GM23338 (cell line): ENCODE data around the gene RPL39L. TPM values are rescaled to one million over a fixed set of nuclear protein-coding genes. Genes with fewer than 3 reads are reported as not detected.

Experiments used
- ATAC-seq: fragments of 200-7000 bp; cut with Tn5 transposase; 3 replicates; pipeline ENCODE4 v1.9.1; 2020
- DNase-seq: peaks from one replicate; pipeline ENCODE4 v3.0.0-alpha.2; 2015; ENCODE audit warnings: low spot score
- H2AFZ ChIP-seq: fragments of 200-600 bp; sonication (generic); 2 replicates; pipeline ENCODE4 v1.8.0; 2016; ENCODE audit warnings: antibody characterized with exemption, mild to moderate bottlenecking, moderate library complexity
- H3F3A ChIP-seq: fragments of 200-600 bp; sonication (generic); replicated peaks from 2 replicates; pipeline ENCODE4 v1.8.0; 2017; ENCODE audit warnings: antibody characterized with exemption, mixed run types, low read depth
- H3K27ac ChIP-seq: fragments of 200-600 bp; sonication (generic); 2 replicates; pipeline ENCODE4 v1.6.1; 2016; ENCODE audit warnings: low read depth
- H3K27me3 ChIP-seq: fragments of 200-600 bp; sonication (generic); 2 replicates; pipeline ENCODE4 v1.8.0; 2016; ENCODE audit warnings: mild to moderate bottlenecking, mixed run types, moderate library complexity; ENCODE audit not compliant: insufficient read depth
- H3K36me3 ChIP-seq: fragments of 200-600 bp; sonication (generic); 2 replicates; pipeline ENCODE4 v1.8.0; 2016; ENCODE audit warnings: mild to moderate bottlenecking; ENCODE audit not compliant: insufficient read depth
- H3K4me1 ChIP-seq: fragments of 200-600 bp; sonication (generic); 2 replicates; pipeline ENCODE4 v1.8.0; 2016; ENCODE audit warnings: mild to moderate bottlenecking, moderate library complexity; ENCODE audit not compliant: insufficient read depth
- H3K4me2 ChIP-seq: fragments of 200-600 bp; sonication (generic); 2 replicates; pipeline ENCODE4 v1.7.1; 2017; ENCODE audit warnings: mixed run types
- H3K4me3 ChIP-seq: fragments of 200-600 bp; sonication (generic); 2 replicates; pipeline ENCODE4 v1.6.1; 2016; ENCODE audit warnings: mixed run types
- H3K79me2 ChIP-seq: fragments of 200-600 bp; sonication (generic); replicated peaks from 2 replicates; pipeline ENCODE4 v1.8.0; 2017; ENCODE audit warnings: mild to moderate bottlenecking; ENCODE audit not compliant: insufficient read depth
- H3K9me2 ChIP-seq: fragments of 200-600 bp; sonication (generic); 2 replicates; pipeline ENCODE4 v1.8.0; 2017; ENCODE audit not compliant: insufficient read depth
- H4K20me1 ChIP-seq: fragments of 200-600 bp; sonication (generic); replicated peaks from 2 replicates; pipeline ENCODE4 v1.8.0; 2017; ENCODE audit warnings: mild to moderate bottlenecking; ENCODE audit not compliant: insufficient read depth
- H3K27ac Mint-ChIP-seq: 2 replicates; pipeline ENCODE4 v1.8.0; 2020; ENCODE audit warnings: inconsistent platforms, mild to moderate bottlenecking, moderate library complexity, mixed read lengths
- H3K27me3 Mint-ChIP-seq: 3 replicates; pipeline ENCODE4 v1.8.0; 2022; ENCODE audit warnings: low read depth, mild to moderate bottlenecking, moderate library complexity, mixed read lengths, inconsistent platforms; ENCODE audit not compliant: insufficient read depth, poor library complexity
- H3K36me3 Mint-ChIP-seq: 3 replicates; pipeline ENCODE4 v1.8.0; 2021; ENCODE audit warnings: low read depth, mild to moderate bottlenecking, inconsistent platforms, moderate library complexity, mixed read lengths
- H3K4me1 Mint-ChIP-seq: 3 replicates; pipeline ENCODE4 v1.8.0; 2020; ENCODE audit warnings: mild to moderate bottlenecking, inconsistent platforms, mixed read lengths
- H3K4me3 Mint-ChIP-seq: 3 replicates; pipeline ENCODE4 v1.8.0; 2021; ENCODE audit warnings: moderate library complexity, mild to moderate bottlenecking, inconsistent platforms, mixed read lengths
- H3K9me3 Mint-ChIP-seq: 3 replicates; pipeline ENCODE4 v1.8.0; 2020; ENCODE audit warnings: moderate library complexity, mild to moderate bottlenecking, inconsistent platforms, mixed read lengths
- CREB1 ChIP-seq: fragments of 250-450 bp; sonication (Bioruptor Pico); IDR thresholded peaks from 2 replicates; pipeline ENCODE4 v1.5.0; 2020; ENCODE audit warnings: low read depth, mild to moderate bottlenecking, moderate library complexity
- EZH2 ChIP-seq: fragments of 200-600 bp; sonication (generic); IDR thresholded peaks from one replicate; pipeline ENCODE4 v1.8.0; 2017; ENCODE audit warnings: antibody characterized with exemption, mild to moderate bottlenecking, low read depth; ENCODE audit not compliant: unreplicated experiment
- EZH2phosphoT487 ChIP-seq: fragments of 200-600 bp; sonication (generic); IDR thresholded peaks from one replicate; pipeline ENCODE4 v1.8.1; 2018; ENCODE audit warnings: antibody characterized with exemption; ENCODE audit not compliant: unreplicated experiment
- POLR2AphosphoS5 ChIP-seq: IDR thresholded peaks from 2 replicates; pipeline ENCODE4 v1.6.1; 2016; ENCODE audit warnings: antibody characterized with exemption, low read depth
- STAT1 ChIP-seq: IDR thresholded peaks from one replicate; pipeline ENCODE4 v1.6.1; 2016; ENCODE audit warnings: antibody characterized with exemption; ENCODE audit not compliant: unreplicated experiment
- ZNF114 ChIP-seq: fragments of 250-450 bp; sonication (Bioruptor Pico); IDR thresholded peaks from 2 replicates; pipeline ENCODE4 v1.5.0; 2020; ENCODE audit warnings: mild to moderate bottlenecking, moderate library complexity
- ZNF331 ChIP-seq: fragments of 250-450 bp; sonication (Bioruptor Pico); IDR thresholded peaks from 2 replicates; pipeline ENCODE4 v1.5.0; 2020; ENCODE audit warnings: low read depth, mild to moderate bottlenecking, moderate library complexity
- polyA plus RNA-seq: library from polyadenylated mRNA; unstranded; fragments of >200 nt; fragmentation: Nextera tagmentation; extraction: Ambion mirVana; gene quantifications from 2 replicates; pipeline ENCODE4 v1.2.1, GENCODE V29; 2016
- total RNA-seq: library from RNA; depleted of rRNA; stranded (reverse); fragments of >200 nt; shearing (Covaris generic); gene quantifications from 2 replicates; pipeline ENCODE4 v1.2.3, GENCODE V29; 2014
- TF ChIP-seq, protein P1 (sequence below): IDR thresholded peaks from 2 replicates; pipeline ENCODE4 v1.6.1; 2016; ENCODE audit warnings: antibody characterized with exemption
- TF ChIP-seq, protein P2 (sequence below): fragments of 250-450 bp; sonication (Bioruptor Pico); IDR thresholded peaks from 2 replicates; pipeline ENCODE4 v1.5.0; 2020; ENCODE audit warnings: mild to moderate bottlenecking, moderate library complexity
- TF ChIP-seq, protein P3 (sequence below), 2 experiments: fragments of 200-600 bp in 1 of 2; sonication (generic) in 1 of 2; conservative IDR thresholded peaks; 2 replicates each; pipeline versions ENCODE4 v1.5.1 to v1.6.1; 2016 to 2017; ENCODE audit warnings: antibody characterized with exemption in 2 of 2, low read depth in 2 of 2, mild to moderate bottlenecking in 2 of 2, moderate library complexity in 1 of 2

RPL39L gene
- total and polyA plus RNA-seq, 2 experiments from 2014 or later = 70.6 to 155 TPM

DNA sequence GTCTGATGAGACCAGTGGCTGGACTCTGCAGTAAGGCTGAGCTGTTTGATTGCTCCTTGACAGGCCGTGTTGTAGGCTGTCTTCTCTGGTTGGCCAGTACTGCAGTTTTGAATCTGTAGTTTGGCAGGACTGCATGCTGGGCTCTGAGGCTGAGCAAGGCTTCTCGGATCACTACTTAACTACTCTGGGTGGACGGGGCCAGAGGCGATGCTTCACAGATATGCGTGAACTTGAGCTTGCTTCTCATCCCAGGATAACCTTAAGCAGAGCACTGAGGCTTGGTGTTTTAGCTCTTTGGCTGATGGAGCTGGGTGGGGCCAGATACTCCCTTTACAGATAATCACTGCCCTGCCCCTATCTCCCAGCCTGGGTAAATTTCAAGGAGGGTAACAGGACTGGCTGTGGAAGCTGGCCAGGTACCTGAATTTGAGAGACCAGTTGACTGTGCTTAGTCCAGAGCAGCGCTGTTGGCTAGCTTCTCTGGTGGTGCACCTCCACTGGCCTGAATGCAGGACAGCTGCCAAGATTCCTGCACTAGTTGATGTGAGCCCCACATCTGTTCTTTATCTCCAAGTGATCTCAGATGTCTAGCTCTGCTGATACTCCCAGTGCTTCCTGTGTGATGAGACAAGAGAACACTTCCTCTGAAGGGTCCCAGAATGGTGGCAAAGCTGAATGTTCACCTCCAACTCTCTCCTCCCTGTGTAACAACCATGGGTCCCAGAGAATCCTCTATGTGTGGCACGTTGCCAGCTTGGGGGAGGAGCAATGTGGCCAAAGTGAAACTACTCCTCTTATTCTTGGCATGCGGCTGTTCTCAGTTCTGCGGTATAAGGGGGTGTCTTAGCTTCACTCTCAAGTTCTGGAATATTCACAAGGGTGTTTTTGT, 37.9 kb downstream of the RPL39L start (continued):
- TF ChIP-seq, protein P1, sequence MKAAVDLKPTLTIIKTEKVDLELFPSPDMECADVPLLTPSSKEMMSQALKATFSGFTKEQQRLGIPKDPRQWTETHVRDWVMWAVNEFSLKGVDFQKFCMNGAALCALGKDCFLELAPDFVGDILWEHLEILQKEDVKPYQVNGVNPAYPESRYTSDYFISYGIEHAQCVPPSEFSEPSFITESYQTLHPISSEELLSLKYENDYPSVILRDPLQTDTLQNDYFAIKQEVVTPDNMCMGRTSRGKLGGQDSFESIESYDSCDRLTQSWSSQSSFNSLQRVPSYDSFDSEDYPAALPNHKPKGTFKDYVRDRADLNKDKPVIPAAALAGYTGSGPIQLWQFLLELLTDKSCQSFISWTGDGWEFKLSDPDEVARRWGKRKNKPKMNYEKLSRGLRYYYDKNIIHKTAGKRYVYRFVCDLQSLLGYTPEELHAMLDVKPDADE = no peak
- TF ChIP-seq STAT1 (no peak), ZNF331 (no peak), EZH2phosphoT487 (no peak)
- TF ChIP-seq, protein P2, sequence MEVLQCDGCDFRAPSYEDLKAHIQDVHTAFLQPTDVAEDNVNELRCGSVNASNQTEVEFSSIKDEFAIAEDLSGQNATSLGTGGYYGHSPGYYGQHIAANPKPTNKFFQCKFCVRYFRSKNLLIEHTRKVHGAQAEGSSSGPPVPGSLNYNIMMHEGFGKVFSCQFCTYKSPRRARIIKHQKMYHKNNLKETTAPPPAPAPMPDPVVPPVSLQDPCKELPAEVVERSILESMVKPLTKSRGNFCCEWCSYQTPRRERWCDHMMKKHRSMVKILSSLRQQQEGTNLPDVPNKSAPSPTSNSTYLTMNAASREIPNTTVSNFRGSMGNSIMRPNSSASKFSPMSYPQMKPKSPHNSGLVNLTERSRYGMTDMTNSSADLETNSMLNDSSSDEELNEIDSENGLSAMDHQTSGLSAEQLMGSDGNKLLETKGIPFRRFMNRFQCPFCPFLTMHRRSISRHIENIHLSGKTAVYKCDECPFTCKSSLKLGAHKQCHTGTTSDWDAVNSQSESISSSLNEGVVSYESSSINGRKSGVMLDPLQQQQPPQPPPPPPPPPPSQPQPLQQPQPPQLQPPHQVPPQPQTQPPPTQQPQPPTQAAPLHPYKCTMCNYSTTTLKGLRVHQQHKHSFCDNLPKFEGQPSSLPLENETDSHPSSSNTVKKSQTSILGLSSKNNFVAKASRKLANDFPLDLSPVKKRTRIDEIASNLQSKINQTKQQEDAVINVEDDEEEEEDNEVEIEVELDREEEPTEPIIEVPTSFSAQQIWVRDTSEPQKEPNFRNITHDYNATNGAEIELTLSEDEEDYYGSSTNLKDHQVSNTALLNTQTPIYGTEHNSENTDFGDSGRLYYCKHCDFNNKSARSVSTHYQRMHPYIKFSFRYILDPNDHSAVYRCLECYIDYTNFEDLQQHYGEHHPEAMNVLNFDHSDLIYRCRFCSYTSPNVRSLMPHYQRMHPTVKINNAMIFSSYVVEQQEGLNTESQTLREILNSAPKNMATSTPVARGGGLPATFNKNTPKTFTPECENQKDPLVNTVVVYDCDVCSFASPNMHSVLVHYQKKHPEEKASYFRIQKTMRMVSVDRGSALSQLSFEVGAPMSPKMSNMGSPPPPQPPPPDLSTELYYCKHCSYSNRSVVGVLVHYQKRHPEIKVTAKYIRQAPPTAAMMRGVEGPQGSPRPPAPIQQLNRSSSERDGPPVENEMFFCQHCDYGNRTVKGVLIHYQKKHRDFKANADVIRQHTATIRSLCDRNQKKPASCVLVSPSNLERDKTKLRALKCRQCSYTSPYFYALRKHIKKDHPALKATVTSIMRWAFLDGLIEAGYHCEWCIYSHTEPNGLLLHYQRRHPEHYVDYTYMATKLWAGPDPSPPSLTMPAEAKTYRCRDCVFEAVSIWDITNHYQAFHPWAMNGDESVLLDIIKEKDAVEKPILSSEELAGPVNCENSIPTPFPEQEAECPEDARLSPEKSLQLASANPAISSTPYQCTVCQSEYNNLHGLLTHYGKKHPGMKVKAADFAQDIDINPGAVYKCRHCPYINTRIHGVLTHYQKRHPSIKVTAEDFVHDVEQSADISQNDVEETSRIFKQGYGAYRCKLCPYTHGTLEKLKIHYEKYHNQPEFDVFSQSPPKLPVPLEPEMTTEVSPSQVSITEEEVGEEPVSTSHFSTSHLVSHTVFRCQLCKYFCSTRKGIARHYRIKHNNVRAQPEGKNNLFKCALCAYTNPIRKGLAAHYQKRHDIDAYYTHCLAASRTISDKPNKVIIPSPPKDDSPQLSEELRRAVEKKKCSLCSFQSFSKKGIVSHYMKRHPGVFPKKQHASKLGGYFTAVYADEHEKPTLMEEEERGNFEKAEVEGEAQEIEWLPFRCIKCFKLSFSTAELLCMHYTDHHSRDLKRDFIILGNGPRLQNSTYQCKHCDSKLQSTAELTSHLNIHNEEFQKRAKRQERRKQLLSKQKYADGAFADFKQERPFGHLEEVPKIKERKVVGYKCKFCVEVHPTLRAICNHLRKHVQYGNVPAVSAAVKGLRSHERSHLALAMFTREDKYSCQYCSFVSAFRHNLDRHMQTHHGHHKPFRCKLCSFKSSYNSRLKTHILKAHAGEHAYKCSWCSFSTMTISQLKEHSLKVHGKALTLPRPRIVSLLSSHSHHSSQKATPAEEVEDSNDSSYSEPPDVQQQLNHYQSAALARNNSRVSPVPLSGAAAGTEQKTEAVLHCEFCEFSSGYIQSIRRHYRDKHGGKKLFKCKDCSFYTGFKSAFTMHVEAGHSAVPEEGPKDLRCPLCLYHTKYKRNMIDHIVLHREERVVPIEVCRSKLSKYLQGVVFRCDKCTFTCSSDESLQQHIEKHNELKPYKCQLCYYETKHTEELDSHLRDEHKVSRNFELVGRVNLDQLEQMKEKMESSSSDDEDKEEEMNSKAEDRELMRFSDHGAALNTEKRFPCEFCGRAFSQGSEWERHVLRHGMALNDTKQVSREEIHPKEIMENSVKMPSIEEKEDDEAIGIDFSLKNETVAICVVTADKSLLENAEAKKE (CRISPR knock-in tag) = no peak

DNA sequence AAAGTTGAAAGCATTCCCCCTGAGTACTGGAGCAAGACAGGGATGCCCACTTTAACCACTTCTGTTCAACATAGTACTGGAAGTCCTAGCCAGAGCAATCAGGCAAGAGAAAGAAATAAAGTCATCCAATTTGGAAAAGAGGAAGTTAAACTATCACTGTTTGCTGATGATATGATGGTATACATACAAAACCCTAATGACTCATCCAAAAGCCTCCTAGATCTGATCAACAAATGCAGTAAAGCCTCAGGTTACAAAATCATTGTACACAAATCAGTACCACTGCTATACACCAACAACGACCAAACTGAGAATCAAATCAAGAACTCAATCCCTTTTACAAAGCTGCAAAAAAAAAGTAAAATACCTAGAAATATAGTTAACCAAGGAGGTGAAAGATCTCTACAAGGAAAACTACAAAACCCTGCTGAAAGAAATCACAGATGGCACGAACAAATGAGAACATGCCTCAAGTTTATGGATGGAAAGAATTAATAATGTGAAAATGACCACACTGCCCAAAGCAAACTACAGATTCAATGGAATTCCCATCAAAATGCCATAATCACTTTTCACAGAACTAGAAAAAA, 40.3 kb downstream of the RPL39L start:
- no peaks in the 10 kb centered on the region for H4K20me1 ChIP-seq
- 0 out of 2 replicates have a peak, but pooled peaks cover 3% of the 10 kb centered on the region for H3K4me1 ChIP-seq
- DNase-seq (no peak), ATAC-seq (no peak)
- Mint-ChIP-seq H3K4me3 (no peak overlapping the region), H3K36me3 (peaks cover 15% of the 10 kb centered on the region; the same call in 2 of the 3 replicates), H3K27me3 (no peaks in the 10 kb centered on the region), H3K9me3 (peaks cover 5% of the 10 kb centered on the region), H3K4me1 (peaks cover 6% of the 10 kb centered on the region; the same call in 2 of the 3 replicates), H3K27ac (no peak overlapping the region)
- H3K4me2 ChIP-seq = no peak overlapping the region
- H3K79me2 ChIP-seq = no peaks in the 10 kb centered on the region
- no peak overlapping the region for H2AFZ ChIP-seq
- no peaks in the 10 kb centered on the region for H3K27me3 ChIP-seq
- no peaks in the 10 kb centered on the region for H3K36me3 ChIP-seq
- no peak overlapping the region for H3K27ac ChIP-seq
- H3K4me3 ChIP-seq = no peak overlapping the region
- no peaks in the 10 kb centered on the region for H3F3A ChIP-seq
- no peaks in the 10 kb centered on the region for H3K9me2 ChIP-seq
- no peak for TF ChIP-seq ZNF114 (CRISPR knock-in tag)
- TF ChIP-seq, protein P1 = no peak
- TF ChIP-seq ZNF331 = no peak
- TF ChIP-seq EZH2 = no peak
- no peak for TF ChIP-seq CREB1 (CRISPR knock-in tag)
- no peak for TF ChIP-seq POLR2AphosphoS5
- TF ChIP-seq, protein P3, sequence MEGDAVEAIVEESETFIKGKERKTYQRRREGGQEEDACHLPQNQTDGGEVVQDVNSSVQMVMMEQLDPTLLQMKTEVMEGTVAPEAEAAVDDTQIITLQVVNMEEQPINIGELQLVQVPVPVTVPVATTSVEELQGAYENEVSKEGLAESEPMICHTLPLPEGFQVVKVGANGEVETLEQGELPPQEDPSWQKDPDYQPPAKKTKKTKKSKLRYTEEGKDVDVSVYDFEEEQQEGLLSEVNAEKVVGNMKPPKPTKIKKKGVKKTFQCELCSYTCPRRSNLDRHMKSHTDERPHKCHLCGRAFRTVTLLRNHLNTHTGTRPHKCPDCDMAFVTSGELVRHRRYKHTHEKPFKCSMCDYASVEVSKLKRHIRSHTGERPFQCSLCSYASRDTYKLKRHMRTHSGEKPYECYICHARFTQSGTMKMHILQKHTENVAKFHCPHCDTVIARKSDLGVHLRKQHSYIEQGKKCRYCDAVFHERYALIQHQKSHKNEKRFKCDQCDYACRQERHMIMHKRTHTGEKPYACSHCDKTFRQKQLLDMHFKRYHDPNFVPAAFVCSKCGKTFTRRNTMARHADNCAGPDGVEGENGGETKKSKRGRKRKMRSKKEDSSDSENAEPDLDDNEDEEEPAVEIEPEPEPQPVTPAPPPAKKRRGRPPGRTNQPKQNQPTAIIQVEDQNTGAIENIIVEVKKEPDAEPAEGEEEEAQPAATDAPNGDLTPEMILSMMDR (conservative IDR thresholded peaks at IDR 0.05; ENCODE audit: low read depth in 2 of 2) = no peak
